GM19193 (cell line): Measurements from ENCODE around the gene PWP1.

Source experiments
- POLR2A ChIP-seq: IDR thresholded peaks from 4 replicates; pipeline ENCODE4 v1.6.1; 2011; ENCODE audit not compliant: insufficient read depth, insufficient read length; ENCODE audit errors: extremely low read depth

PWP1 gene

GRCh38 chr12:107685360-107686248 is at the start of gene PWP1:
TSS of gene PWP1 (plus strand) at chr12:107685799. CDS start at chr12:107685900, 101 bp downstream.
- peak; percentile 91 for TF ChIP-seq POLR2A

DNA sequence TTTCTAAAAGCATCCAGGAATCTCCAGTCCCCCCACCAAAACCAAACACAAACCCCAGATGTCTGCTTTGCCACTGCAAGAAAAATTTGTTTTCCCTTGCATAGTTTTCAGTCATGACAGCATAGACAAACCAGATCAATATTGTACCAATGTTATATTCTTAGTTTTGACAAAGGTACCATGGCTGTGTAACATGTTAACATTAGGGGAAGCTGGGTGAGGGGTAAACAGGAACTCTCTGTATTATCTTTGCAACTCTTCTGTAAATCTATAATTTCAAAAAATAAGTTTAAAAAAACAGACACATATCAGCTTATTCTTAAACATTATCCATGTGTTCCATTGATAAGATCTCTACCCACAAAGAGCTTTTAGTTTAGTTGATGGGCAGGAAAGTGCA is 44.4 kb upstream of the PWP1 start:
- no peak for TF ChIP-seq POLR2A

GRCh38 chr12:107642240-107642639 is 43.4 kb upstream of the PWP1 start:
- no peak for TF ChIP-seq POLR2A

DNA sequence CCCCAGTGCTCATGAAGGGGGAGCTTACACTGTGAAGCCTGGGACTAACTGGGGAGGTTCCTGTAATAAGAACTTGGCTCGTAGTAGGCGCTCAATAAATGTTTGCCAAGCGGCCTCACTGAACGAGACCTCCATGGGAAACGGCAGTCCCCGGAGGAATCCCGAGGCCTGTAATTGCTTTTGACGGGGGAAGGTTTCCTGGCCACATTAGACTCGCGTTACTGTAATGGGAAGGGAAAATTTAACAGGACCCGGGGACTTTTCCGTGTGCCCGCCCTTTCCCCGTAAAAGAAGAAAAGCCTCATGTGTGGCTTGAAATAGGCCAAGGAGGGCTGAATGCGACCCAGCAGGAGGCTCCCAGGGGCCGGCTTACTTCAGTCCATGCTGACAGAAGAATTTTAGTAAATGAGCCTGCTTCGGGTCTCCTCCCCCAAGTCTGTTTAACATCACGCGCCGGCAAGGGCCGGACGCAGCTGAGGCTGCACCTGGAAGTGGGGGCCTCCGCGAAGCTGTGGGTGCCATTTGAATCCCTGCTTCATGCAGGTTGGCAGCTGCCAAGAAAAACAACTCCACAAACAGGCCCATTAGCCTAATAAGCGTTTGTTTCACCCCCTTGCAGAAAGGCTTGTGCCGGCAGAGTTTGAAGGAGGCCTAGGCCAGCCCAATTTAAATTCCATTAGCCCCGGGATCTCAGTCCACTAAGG is 39.8 kb upstream of the PWP1 start:
- TF ChIP-seq POLR2A = no peak

DNA sequence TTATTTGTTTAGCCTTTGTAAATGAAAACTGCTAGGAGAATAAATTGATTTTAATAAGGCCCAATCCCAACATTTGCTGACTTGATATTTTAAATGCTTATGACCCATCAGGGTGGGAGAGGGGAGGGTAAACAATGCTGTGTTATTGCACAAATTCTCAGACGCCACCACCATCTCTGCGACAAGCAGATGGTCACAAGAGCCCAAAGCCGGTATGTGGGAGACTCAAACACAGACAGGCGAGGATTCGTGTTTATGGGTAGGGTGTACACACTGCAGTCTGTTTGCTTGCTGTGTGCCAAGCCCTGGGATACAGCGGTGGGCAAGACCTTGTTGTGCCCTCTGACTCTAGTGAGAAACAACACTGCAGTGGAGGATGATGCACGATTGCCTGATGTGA is 39.2 kb upstream of the PWP1 start:
- TF ChIP-seq POLR2A = no peak

DNA sequence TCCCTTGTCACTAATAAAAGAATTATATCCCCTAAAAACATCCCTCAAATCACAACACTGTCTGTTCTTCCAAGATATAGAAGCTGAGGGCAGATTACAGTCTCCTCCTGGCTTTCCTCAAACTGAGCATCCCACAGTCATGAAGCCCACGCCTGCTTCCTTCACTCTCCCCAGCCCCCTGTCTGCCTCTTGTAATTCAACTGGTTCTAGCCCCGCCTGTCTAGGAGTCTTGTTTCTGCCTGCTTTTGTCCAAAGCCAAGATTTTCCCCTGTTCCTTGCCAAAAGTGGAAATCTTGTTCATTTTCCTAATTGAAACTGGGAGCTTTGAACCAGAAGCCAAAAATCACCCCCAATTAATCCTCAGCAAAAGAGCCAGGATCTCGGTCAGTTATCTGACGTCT is 35.9 kb upstream of the PWP1 start:
- TF ChIP-seq POLR2A = no peak

- no peak for TF ChIP-seq POLR2A
Observed at GRCh38 chr12:107650977-107651376, 34.6 kb upstream of the PWP1 start.

DNA sequence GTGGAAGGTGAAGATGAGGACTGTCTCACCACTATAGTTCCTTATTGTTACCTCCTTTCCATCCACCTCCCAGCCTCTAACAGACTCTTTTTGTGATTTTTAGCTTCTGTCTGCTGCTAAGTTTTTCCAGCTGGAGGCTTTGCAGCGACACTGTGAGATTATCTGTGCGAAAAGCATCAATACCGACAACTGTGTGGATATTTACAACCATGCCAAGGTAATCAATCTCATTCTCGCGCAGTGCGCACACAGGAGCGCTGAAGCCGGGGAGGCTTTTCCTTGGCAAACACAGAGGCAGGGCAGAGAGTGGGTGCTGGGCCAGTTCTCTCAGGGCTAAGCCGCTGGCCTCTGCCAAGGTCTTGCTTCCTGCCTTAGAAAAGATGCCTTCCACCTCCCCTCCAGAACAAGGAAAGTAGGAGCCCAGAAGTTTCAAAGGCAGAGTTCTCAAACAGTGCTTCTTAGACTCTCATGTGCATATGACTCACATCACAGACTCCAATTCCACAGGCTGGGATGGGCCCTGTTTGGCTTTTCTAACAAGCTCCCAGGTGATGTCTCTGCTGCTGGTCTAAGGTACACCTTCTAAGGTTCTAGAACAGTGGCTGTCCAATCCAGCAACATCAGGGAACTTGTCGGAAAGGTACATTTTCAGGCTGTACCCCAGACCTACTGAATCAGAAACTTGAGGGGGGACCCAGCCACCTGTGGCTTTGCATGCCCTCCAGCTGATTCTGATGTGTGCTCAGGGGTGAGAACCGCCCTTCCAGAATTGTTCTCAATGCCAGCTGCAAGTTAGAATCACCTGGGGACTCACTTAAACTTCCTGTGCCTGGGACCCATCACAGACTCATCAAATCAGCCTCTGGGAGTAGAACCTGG is 33.8 kb upstream of the PWP1 start:
- TF ChIP-seq POLR2A = no peak

- TF ChIP-seq POLR2A = no peak
Observed at GRCh38 chr12:107653519-107653918, 32.1 kb upstream of the PWP1 start.

DNA sequence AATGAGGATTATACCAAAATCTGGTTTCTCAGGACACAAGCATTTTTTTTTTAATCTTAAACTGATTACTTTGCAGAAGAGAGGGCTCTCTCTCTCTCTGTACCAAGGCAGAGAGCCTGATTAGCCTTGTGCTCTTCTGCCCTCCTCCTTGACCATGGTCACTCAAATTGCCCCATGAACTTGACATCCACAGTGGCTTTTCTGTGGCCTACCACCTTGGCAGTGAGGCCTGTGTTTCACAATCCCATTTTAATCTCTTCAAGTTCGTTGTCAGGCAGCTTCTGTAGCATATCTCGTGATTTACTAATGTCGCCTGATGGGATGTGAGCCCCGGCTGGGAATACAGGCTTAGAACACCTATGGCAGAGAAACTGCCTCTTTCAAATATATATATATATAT is 30.7 kb upstream of the PWP1 start:
- no peak for TF ChIP-seq POLR2A

GRCh38 chr12:107655281-107656065 is 30.1 kb upstream of the PWP1 start:
- no peak for TF ChIP-seq POLR2A

GRCh38 chr12:107656302-107656701 is 29.3 kb upstream of the PWP1 start:
- TF ChIP-seq POLR2A = no peak

DNA sequence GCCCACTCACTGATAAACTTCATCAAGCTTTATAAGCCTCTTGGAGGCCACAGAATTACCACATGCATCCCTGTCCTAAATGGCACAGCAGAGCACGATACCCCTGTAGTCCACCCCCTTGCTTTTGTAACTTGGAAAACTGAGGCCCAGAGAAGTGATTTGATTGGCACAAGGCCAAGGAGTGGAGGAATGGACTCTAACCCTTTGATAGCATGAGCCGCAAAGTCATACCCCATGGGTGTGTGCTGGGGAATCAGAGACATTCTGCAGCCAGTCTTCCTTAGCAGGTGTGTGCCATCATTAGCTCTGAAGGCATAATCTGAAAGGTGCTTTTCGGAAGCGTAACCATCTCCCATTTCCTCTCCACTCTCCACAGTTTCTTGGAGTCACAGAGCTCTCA is 28.5 kb upstream of the PWP1 start:
- TF ChIP-seq POLR2A = no peak

DNA sequence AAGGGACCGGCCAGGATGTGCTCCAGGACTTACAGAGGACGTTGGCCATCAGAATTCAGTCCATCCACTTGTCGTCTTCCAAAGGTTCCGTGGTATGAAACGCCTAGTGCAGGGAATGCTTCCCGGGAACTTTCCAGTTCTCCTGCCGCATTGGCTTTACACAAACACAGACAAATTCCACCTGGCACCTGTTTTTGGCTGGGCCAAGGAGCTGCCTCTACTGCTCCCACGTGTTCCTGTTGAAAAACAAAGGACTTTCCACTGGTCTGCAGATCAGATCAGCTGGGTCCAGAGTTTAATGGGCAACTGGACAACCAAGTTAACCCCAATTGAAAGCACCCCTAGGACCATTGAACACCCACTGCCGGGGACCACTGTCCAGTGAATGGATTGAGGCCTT is 28.0 kb upstream of the PWP1 start:
- no peak for TF ChIP-seq POLR2A

- no peak for TF ChIP-seq POLR2A
Observed at GRCh38 chr12:107660235-107660634, 25.4 kb upstream of the PWP1 start.

GRCh38 chr12:107660861-107661415 is 24.7 kb upstream of the PWP1 start:
- no peak for TF ChIP-seq POLR2A
